Measurements from ENCODE around the gene INTS14.
A peak's percentile ranks its signal among the peaks of the same experiment; 100 is the strongest.
"Not testable (repeated sequence)": the region's sequence is repeated elsewhere in the genome, so short reads cannot be mapped to it uniquely, and the experiment has no call there.

The INTS14 gene

GRCh38 chr15:65577129-65577996 lies 33.6 kb downstream of the INTS14 start:
- no peak for DNase-seq

DNA sequence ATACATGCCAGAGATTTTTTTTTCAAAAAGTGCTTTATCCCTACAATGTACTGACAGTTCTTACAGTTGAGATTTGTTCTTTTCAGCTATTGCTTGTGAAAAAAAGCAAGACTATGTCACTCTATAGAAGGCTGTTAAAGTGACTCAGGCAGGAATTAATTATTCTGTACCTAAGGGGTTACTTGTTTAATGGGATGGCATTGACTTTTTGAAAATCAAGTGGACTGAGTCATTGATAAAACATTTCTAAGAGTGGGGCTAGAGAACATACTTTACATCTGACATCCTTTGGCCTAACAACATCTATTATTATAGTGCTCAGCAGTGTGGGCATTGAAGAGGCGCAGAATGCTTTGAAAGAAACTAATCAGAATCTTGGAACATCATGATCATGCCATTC lies 34.3 kb downstream of the INTS14 start:
- DNase-seq, result no peak

DNA sequence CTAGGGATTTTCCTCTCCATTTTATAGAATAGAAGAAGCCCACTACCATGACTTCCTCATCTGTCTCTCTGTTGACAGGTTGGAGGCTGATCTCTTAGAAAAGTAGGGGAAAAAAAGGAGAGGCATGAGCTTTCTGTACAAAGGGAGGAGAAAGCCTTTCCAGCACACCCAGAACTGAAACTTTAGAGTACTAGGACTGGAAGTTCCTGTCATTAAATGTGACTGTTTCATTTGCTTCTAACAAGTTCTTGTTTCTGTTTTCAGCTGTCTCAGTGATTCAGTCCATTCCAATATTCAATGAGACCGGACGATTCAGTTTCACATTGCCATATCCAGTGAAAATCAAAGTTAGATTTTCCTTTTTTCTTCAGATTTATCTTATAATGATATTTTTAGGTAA lies 39.0 kb downstream of the INTS14 start:
- DNase-seq, result no peak

DNA sequence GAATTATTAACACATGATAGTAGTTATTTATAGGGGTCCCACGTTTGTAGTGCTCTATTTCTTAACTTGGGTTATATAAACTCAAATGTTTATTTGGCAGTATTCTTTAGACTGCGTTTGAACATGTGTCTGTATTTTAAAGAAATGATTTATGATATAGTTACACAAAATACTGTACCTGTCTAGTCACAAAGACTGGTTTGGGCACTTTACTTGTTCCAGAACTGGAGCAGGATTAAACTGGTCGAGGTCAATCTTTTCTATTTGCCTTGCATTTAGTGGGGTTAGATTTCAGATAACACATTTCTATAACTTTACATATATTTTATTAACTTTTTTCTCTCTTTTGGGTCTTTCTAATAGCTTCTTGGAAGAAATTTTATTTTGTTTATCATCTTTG lies 41.2 kb downstream of the INTS14 start:
- no peak for DNase-seq

DNA sequence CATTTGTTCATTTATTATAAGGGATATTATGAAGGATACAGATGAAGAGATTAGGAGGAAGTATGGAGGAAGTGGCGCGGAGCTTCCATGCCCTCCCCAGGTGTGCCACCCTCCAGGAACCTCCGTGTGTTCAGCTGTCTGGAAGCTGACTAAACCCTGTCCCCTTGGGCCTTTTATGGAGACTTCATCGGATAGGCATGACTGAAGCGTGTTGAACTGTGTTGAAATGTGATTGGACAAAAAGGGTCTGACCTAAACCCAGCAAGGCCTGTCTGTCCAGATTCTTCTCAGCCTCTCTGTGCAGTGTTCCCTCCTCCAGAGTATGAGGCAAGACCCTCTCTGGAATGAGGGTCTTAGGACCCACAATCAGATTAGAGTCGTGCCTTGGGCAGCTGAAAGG lies 49.0 kb downstream of the INTS14 start:
- no peak for DNase-seq

DNA sequence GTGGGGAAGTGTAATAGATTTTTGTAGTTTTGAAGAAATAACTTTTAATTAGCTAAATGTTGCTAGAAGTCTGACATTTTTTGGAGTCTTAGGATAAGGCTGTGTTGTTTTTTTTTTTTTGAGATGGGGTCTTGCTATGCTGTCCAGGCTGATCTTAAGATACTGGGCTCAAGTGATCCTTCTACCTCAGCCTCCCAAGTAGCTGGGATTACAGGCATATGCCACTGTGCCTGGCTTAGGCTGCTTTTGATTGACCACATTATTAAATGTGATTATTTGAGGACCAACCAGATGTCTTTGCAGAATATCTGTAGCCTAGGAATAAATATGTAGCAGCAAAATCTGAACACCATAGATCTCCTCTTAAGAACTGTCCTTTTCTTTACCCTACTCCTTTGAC lies 51.0 kb downstream of the INTS14 start:
- DNase-seq, result no peak

DNA sequence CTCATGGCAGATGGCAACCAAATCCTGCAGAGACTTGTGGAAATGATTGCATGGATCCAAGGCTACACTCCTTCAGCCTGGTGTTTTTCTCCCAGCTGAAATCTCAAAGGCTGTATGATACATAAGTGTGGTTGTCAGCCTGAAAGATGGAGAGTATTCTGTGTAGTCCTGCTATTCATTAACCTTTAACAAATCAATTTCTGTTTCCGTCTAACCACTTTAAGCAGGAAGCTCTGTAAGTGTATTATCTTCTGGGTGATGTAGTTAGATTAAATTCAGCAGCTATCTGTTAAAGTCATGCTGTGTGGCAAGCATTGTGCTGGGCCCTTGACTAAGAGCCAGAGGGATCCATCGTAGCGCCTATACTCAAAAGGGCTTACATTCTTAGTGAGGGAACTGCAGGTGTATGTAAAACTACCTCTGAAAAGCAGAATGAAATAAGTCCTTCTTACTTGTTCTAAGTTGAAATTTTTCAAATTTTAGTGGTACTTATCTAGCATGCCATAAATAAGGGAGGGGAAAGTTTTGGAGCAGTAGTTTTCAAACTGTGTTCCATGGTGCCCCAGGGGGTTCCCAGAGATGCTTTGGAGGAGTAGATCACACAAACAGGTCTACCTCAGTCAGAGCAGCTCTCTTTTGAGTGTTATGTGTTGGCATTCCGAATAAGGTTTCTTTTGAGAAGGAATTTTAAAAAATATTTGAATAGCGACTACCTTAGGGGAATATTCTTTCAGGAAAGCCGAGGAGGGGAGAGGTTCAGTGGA lies 51.8 kb downstream of the INTS14 start:
- no peak for DNase-seq

DNA sequence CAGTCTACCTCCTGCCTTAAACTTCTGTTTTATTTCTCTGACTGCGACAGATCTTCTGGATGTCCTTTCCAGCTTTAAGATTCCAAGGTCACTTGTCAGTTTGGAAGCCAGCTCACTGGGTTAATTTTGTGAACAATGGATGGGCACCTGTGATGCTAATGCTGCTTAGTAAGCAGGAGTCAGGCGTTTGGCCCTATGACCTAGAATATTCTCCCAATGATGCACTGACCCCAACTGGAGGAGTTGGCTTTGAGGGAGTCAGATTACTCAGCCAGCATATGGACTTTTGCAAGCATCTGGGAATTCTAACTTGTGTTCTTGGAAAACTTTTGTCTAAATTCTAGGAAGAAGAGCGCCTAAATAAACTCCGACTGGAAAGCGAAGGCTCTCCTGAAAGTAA lies 52.6 kb downstream of the INTS14 start:
- DNase-seq, result no peak

DNA sequence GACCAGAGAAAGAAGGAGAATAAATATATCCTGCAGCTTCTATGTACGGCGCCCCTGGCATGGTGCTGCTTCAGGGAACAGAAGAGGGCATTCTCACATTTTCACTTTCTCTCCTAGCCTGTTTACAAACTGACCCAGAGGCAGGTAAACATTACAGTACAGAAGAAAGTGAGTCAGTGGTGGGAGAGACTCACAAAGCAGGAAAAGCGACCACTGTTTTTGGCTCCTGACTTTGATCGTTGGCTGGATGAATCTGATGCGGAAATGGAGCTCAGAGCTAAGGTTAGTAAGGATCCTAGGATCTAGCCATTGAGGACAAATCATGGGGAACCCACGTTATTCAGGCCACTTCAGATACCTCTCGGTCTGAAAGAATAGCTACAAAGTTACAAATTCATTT lies 54.3 kb downstream of the INTS14 start:
- no peak for DNase-seq

DNA sequence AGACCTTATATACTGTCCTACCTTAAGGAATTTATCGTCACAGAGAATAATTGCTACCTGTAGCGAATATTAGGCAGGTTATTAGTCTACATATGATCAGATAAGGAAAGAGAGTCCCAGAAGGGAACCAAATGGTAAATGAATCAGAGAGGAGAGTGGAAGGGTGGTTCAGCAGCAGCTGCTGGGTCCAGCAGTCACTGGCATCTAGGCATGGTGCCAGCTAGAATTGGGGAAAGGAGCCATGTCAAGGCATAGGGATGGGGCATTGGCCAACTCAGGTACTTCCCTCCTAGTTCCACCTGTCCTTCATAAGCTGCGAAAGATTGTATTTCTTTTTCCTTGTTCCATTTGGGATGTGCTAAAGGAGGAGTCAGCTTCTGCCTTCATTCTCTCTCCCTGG lies 57.2 kb downstream of the INTS14 start:
- no peak for DNase-seq

DNA sequence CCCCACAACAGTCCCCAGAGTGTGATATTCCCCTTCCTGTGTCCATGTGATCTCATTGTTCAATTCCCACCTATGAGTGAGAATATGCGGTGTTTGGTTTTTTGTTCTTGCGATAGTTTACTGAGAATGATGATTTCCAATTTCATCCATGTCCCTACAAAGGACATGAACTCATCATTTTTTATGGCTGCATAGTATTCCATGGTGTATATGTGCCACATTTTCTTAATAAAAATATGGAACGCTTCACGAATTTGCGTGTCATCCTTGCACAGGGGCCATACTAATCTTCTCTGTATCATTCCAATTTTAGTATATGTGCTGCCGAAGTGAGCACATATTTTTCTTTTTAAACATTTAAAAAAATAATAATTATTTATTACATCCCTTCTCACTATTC lies 58.1 kb downstream of the INTS14 start:
- not testable (repeated sequence) for DNase-seq

- no peak for DNase-seq
These were observed 59.7 kb downstream of the INTS14 start for GRCh38 chr15:65551183-65551582.

DNA sequence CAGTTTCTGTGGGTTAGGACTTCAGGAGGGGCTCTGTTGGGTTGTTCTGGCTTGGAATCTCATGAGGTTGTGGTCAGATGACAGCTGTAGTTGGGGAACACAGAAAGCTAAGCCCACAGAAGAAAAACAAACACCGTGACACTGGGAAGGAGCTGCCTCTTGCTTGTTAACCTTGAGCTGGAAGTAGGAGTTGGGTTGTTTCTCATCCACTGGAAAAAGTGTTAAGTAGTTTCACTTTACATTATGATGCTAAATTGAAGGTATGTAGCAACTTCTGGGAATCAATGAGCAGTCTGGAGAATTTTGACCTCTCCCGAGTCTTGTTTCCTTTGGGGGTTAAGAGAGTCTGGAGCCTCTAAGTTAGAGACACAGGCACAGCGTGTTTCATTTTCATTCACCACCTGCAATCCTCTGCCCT lies 60.2 kb downstream of the INTS14 start:
- DNase-seq, result no peak

DNA sequence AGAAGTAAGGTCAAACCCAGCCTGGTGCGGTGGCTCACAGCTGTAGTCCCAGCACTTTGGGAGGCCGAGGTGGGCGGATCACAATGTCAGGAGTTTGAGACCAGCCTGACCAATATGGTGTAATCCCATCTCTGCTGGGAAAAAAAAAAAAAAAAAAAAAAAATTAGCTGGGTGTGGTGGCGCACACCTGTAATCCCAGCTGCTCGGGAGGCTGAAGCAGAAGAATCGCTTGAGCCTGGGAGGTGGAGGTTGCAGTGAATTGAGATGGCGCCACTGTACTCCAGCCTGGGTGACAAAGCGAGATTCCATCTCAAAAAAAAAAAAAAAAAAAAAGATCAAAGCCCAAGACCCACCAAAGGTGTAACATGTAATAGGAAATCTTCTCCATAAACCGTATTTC lies 61.6 kb downstream of the INTS14 start:
- not testable (repeated sequence) for DNase-seq

- no peak for DNase-seq
These were observed 63.1 kb downstream of the INTS14 start for GRCh38 chr15:65547841-65548240.

DNA sequence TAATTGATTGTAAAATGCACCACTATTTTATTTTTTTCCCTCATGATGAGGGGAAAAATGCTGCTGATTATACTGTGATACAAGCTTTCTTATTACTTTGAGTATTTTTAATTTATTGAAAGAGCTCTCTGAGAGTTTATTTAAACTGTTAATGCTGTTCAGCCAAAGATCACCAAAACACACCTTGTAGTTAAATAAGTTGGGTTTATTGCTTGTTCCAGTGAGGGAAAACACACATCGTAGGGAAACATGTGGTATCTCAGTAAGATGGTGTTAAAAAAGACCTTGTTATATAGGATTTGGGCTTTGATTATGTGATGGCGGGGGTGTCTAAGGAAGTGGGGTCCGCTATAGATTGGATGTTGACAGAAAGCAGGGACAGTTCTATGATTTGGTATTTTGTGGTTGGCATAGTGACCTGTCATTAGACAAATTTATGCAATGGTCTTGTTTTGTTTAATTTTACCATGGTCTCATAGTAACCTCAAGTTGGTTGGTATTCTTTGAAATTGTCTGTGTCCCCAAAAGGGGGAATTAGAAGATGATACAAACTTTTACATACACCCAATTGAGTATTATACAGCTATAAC lies 69.6 kb downstream of the INTS14 start:
- no peak for DNase-seq

DNA sequence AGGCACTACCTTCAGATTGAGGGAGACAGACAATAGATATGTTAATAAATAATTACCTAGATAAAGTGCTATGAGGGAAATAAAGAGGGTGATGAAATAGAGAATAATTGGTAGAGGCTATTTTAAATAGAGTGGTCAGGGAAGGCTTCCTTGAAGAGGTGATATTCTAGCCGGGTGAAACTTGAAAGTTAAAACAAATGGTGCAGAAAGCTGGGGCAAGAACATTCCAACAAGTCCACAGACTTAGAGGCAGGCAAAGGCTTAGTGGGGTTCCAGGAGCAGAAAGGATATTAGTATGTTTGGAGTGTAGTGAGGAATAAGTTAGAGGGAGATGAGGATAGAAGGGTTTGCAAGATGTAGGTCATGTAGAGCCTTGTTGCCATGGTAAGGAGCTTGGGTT lies 70.6 kb downstream of the INTS14 start:
- no peak for DNase-seq

GRCh38 chr15:65535192-65535591 lies 75.7 kb downstream of the INTS14 start:
- no peak for DNase-seq

DNA sequence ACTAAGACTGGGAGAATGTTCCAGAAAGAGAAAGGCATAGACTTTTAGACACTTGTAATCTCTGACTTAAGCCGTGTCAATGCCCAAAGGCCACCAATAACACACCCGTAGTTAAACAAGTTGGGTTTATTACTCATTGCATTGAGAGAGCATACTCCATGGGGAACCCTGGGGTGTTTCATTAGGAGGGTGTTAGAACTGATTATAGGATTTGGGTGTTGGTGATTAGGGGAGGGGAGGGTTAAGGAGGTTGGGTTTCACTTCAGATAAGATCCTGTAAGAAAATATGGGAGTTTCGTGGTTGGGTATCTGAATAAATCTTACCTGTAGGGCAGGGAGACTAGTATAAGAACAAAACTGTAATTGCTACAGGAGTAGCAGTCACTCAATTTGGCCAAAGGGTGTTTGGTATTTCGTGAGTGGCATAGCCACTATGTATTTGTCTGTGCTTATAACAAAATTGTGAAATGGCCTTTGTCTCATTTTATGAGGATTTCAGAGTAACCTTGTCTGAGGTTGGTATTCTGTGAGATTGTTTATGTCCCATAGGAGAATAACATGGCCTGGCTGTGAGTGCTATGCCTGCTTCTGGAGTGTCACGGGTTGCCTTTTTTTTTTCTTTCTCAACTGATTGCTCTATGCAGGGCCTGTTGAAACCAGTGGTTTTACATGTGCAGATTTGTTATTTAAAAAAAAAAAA lies 77.7 kb downstream of the INTS14 start:
- DNase-seq, result no peak

- DNase-seq, result no peak
These were observed 78.2 kb downstream of the INTS14 start for GRCh38 chr15:65532738-65533051.

GRCh38 chr15:65530318-65531111 lies 80.4 kb downstream of the INTS14 start, which contains the start of gene HACD3:
HACD3 (plus strand) TSS chr15:65530463; CDS start chr15:65530632, 169 bp downstream.
- peak; percentile 94 to 96 for DNase-seq

DNA sequence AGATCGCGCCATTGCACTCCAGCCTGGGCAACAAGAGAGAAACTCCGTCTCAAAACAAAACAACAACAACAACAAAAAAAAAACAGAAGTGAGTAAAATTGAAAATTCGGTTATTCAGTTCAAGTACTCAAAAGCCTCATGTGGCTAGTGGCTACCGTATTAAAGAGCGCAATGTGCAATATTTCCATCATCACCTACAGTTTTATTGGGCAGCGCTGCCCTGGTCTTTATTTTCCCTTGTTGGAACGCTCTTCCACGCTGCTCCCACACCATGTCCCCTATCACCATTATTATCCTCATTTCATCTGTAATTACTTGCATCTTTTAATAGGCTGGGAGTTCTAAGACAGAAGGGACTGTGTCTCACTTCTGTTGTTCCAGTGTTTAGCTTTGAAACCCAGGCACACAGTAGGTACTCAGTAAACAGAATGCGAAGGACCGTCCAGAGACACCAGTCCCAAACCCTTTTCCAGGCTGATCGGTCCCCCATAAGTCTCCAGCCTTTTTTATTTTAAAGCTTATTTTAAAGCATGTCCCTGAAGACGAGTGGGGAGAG lies 81.1 kb downstream of the INTS14 start:
- DNase-seq, result no peak

Measured in stimulated activated CD4-positive, alpha-beta T cell treated with anti-CD3 and anti-CD28 coated beads, Interleukin-2, amount 100 ng/mL, for 24 hours (primary cell).